Lower lobe of right lung (tissue), 2 donors: Measurements from ENCODE around the gene BIN1. TPM values are rescaled to one million over a fixed set of nuclear protein-coding genes. Genes with fewer than 3 reads are reported as not detected.

Experiments
- ATAC-seq, 2 donors: fragments of 200-7000 bp; cut with Tn5 transposase; one replicate each; pipeline ENCODE4 v1.9.1; 2020 to 2022; ENCODE audit warnings: mild to moderate bottlenecking in 2 of 2, moderate library complexity in 2 of 2
- DNase-seq: peaks from one replicate; pipeline ENCODE4 v3.0.0-alpha.2; 2020
- H3K27ac ChIP-seq: fragments of 200-600 bp; one replicate; pipeline ENCODE4 v1.8.0; 2022
- H3K27me3 ChIP-seq: fragments of 200-600 bp; one replicate; pipeline ENCODE4 v1.8.0; 2022; ENCODE audit warnings: low read depth
- H3K36me3 ChIP-seq: fragments of 200-600 bp; one replicate; pipeline ENCODE4 v1.8.0; 2022; ENCODE audit warnings: mild to moderate bottlenecking
- H3K4me1 ChIP-seq: fragments of 200-600 bp; one replicate; pipeline ENCODE4 v1.8.0; 2022
- H3K4me3 ChIP-seq: fragments of 200-600 bp; one replicate; pipeline ENCODE4 v1.8.0; 2022; ENCODE audit warnings: mild to moderate bottlenecking
- H3K9me3 ChIP-seq: fragments of 200-600 bp; one replicate; pipeline ENCODE4 v1.8.0; 2022
- CTCF ChIP-seq: fragments of 200-600 bp; IDR thresholded peaks from one replicate; pipeline ENCODE4 v1.8.0; 2022; ENCODE audit warnings: antibody characterized with exemption, mild to moderate bottlenecking
- intact Hi-C: fragments of 100-400 bp; cut with DNase I; formaldehyde crosslinking; loops from one replicate; pipeline ENCODE4 v1.11.0; 2022
- total RNA-seq: library from RNA; stranded (reverse); fragmentation: NEBNext Ultra II Directional; extraction: Animal tissue kit (Norgen Biotek cat#: 25700); gene quantifications from one replicate; pipeline ENCODE4 v1.2.1, GENCODE V29; 2021
- donor health status: DM: no; HTN: yes; CAD: no; lungs with severe emphysema.

The BIN1 gene
- total RNA-seq, 1 donor from 2014 or later = 33.9 TPM

DNA sequence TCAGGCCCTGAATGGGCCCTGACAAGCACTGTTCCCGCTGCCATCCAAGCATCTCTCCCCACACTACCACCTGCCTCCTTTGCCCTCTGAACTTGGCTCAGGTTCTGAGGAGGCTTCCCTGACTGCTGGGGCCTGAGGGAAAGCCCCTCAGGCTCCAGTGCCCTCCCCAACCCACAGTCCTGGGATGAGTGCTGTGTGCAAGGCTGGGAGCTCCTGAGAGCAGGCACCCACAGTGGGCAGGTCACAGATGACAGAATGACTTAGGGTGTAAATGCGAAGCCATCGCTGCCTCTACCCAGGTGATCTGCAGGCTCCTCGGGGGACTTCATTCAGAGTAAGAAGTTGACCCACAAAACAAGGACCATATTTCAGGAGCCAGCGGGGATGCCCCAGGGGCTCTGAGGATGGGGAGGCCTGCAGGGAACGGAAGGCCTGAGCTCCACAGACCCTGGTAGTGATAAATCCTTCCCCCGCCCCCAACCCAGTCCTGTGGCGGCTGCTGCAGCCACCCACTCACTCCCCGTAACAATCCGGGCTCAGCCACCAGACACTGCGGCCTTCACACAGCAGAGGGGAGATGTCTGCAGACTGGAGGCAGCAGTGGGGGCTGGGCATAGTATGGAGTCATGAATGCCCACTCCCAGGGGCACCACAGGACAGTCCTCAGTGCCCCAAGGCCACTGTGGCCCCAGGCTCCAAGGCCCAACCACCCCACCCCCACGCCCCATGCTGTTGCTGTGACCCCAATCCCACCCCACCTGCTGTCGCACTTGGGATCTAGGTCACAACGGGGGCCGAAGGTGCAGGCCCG is 8.9 kb downstream of the BIN1 start:
- Histone ChIP-seq H3K27me3 (no peaks in the 10 kb centered on the region), H3K9me3 (no peaks in the 10 kb centered on the region), H3K4me3 (no peak overlapping the region), H3K27ac (no peak overlapping the region), H3K36me3 (no peaks in the 10 kb centered on the region), H3K4me1 (peaks cover 21% of the 10 kb centered on the region)
- no peak for TF ChIP-seq CTCF
- intact Hi-C loops = no loop called here
- ATAC-seq = no peak
- peak; percentile 33 for DNase-seq

GRCh38 chr2:127097471-127097765 is 9.5 kb downstream of the BIN1 start:
- TF ChIP-seq CTCF = no peak
- peak; percentile 30 for DNase-seq
- intact Hi-C loops = no loop called here
- H3K4me1 ChIP-seq = peaks cover 21% of the 10 kb centered on the region
- no peak for ATAC-seq
- no peaks in the 10 kb centered on the region for H3K36me3 ChIP-seq
- H3K27me3 ChIP-seq = no peaks in the 10 kb centered on the region
- no peak overlapping the region for H3K27ac ChIP-seq
- H3K9me3 ChIP-seq = no peaks in the 10 kb centered on the region
- no peak overlapping the region for H3K4me3 ChIP-seq

DNA sequence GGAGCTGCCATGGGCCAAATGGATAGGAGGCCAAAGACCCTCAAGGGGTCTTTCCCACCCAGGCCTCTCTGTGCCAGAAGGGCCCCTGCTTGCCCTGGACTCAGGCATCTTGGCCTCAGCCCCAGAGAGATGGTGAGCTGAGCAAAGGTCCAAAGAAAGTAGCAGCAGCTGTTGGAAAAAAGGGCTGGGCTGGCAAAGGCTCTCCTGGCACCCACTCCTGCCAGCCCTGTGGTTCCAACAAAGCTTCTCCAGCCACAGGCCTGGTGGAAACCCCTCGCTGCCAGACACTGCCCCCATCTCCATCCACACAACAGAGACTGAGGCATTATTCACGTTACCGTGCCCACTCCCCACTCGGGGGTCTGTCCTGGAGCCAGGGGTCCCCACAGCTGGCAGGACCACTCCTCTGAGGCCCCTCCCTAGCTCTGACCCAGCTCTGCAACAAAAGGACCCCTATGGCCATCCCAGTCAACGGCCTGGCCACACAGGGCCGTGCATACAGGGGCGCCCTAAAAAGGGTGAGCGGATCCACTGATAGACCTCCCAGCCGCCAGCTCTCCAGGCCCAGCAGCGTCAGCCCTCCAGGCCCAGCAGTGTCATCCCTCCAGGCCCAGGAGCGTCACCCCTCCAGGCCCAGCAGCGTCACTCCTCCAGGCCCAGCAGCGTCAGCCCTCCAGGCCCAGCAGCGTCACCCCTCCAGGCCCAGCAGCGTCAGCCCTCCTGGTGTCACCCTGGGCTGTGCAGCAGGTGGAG is 10.1 kb downstream of the BIN1 start:
- DNase-seq (peak; percentile 24), ATAC-seq (no peak)
- Histone ChIP-seq H3K36me3 (no peaks in the 10 kb centered on the region), H3K27ac (no peak overlapping the region), H3K4me3 (no peak overlapping the region), H3K9me3 (no peaks in the 10 kb centered on the region), H3K4me1 (peaks cover 21% of the 10 kb centered on the region), H3K27me3 (no peaks in the 10 kb centered on the region)
- no peak for TF ChIP-seq CTCF
- intact Hi-C loops = no loop called here

GRCh38 chr2:127096280-127096679 is 10.7 kb downstream of the BIN1 start:
- Histone ChIP-seq H3K4me1 (peaks cover 21% of the 10 kb centered on the region), H3K9me3 (no peaks in the 10 kb centered on the region), H3K27me3 (no peaks in the 10 kb centered on the region), H3K36me3 (no peaks in the 10 kb centered on the region), H3K4me3 (no peak overlapping the region), H3K27ac (no peak overlapping the region)
- TF ChIP-seq CTCF = no peak
- intact Hi-C loops = no loop called here
- DNase-seq = peak; percentile 24
- ATAC-seq = no peak

DNA sequence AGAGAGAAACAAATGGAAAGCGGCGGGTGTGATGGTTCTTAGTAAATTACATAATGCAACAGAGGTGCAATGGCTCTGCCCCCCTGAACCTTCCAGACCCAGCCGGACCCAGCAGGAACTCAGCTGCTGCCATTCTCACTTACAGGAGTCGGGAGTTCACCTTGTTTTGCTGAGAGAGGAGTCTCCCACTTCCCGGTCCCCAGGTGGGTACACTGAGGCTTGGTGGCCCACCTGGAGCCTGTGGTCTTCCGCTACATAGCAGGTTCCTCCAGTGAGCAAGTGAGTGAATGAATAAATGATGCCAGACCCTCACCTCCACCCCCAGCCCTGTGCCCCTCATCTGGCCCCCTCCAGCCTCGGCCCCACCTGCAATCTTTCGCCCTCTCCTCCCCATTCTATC is 11.2 kb downstream of the BIN1 start:
- no peak overlapping the region for H3K27ac ChIP-seq

More for the DNA sequence above, 11.2 kb downstream of the BIN1 start:
- ATAC-seq (no peak), DNase-seq (peak; percentile 11)
- intact Hi-C loops = no loop called here
- no peaks in the 10 kb centered on the region for H3K27me3 ChIP-seq
- no peaks in the 10 kb centered on the region for H3K9me3 ChIP-seq
- no peak for TF ChIP-seq CTCF
- no peaks in the 10 kb centered on the region for H3K36me3 ChIP-seq
- no peak overlapping the region for H3K4me3 ChIP-seq
- peaks cover 21% of the 10 kb centered on the region for H3K4me1 ChIP-seq
